Neuronal stem cell (in vitro differentiated cells): Measurements from ENCODE around the gene RGSL1.

Experiments
- DNase-seq: peaks from one replicate; pipeline ENCODE4 v3.0.0-alpha.2; 2013; ENCODE audit warnings: low spot score
- H2AFZ ChIP-seq: one replicate; pipeline ENCODE4 v1.6.1; 2013; ENCODE audit warnings: mild to moderate bottlenecking, low read length, inconsistent platforms
- H2AK5ac ChIP-seq: 2 replicates; pipeline ENCODE4 v1.6.1; 2013; ENCODE audit warnings: low read depth, mild to moderate bottlenecking, inconsistent platforms, low read length, moderate library complexity, mixed read lengths
- H2BK120ac ChIP-seq: 2 replicates; pipeline ENCODE4 v1.6.1; 2013; ENCODE audit warnings: low read depth, mild to moderate bottlenecking, inconsistent platforms, low read length, moderate library complexity, mixed read lengths
- H2BK12ac ChIP-seq: one replicate; pipeline ENCODE4 v1.6.1; 2013; ENCODE audit warnings: low read length, inconsistent platforms
- H2BK15ac ChIP-seq: 2 replicates; pipeline ENCODE4 v1.6.1; 2013; ENCODE audit warnings: mild to moderate bottlenecking, low read length, inconsistent platforms, mixed read lengths
- H2BK5ac ChIP-seq: one replicate; pipeline ENCODE4 v1.6.1; 2013; ENCODE audit warnings: inconsistent platforms, mild to moderate bottlenecking, low read length, moderate library complexity
- H3K14ac ChIP-seq: one replicate; pipeline ENCODE4 v1.6.1; 2013; ENCODE audit warnings: low read length, inconsistent platforms
- H3K18ac ChIP-seq: 2 replicates; pipeline ENCODE4 v1.6.1; 2013; ENCODE audit warnings: low read length, inconsistent platforms
- H3K23ac ChIP-seq: 2 replicates; pipeline ENCODE4 v1.6.1; 2013; ENCODE audit warnings: low read depth, mild to moderate bottlenecking, mixed read lengths, low read length, inconsistent platforms; ENCODE audit not compliant: poor library complexity
- H3K27ac ChIP-seq: replicated peaks from 3 replicates; pipeline ENCODE4 v1.5.1; 2013; ENCODE audit warnings: low read length, inconsistent platforms
- H3K27me3 ChIP-seq, 3 experiments: 2 replicates each; pipeline ENCODE4 v1.6.1; 2013; ENCODE audit warnings: low read length in 3 of 3, mild to moderate bottlenecking in 2 of 3, inconsistent platforms in 1 of 3, low read depth in 1 of 3, mixed read lengths in 1 of 3, moderate library complexity in 1 of 3; ENCODE audit not compliant: control insufficient read depth in 3 of 3, insufficient read depth in 3 of 3
- H3K36me3 ChIP-seq, 2 donors: replicated peaks in 1 of 2; 2 replicates each; pipeline ENCODE4 v1.6.1; 2013; ENCODE audit warnings: low read length in 2 of 2; ENCODE audit not compliant: control insufficient read depth in 2 of 2, insufficient read depth in 2 of 2
- H3K4ac ChIP-seq: 2 replicates; pipeline ENCODE4 v1.6.1; 2013; ENCODE audit warnings: inconsistent platforms, mild to moderate bottlenecking, low read length, moderate library complexity
- H3K4me1 ChIP-seq, 2 donors: 1 replicate in 1 of 2; 2 replicates in 1 of 2; pipeline ENCODE4 v1.6.1; 2013; ENCODE audit warnings: low read length in 2 of 2, low read depth in 1 of 2; ENCODE audit not compliant: control insufficient read depth in 2 of 2, insufficient read depth in 1 of 2
- H3K4me2 ChIP-seq: one replicate; pipeline ENCODE4 v1.6.1; 2013; ENCODE audit warnings: mild to moderate bottlenecking, low read length, inconsistent platforms; ENCODE audit not compliant: insufficient read depth, poor library complexity, severe bottlenecking
- H3K4me3 ChIP-seq, 2 donors: 2 replicates each; pipeline ENCODE4 v1.5.1; 2013; ENCODE audit warnings: low read length in 2 of 2, mild to moderate bottlenecking in 2 of 2, inconsistent platforms in 1 of 2, moderate library complexity in 1 of 2
- H3K79me1 ChIP-seq: one replicate; pipeline ENCODE4 v1.6.1; 2013; ENCODE audit warnings: low read depth, mild to moderate bottlenecking, inconsistent platforms, low read length, moderate library complexity
- H3K9ac ChIP-seq: one replicate; pipeline ENCODE4 v1.6.1; 2013; ENCODE audit warnings: mild to moderate bottlenecking, low read depth, low read length, inconsistent platforms; ENCODE audit not compliant: poor library complexity
- H3K9me3 ChIP-seq, 2 donors: replicated peaks in 1 of 2; 2 replicates each; pipeline versions ENCODE3 to v1.6.1; 2013; ENCODE audit warnings: low read length in 2 of 2, mild to moderate bottlenecking in 2 of 2, inconsistent platforms in 1 of 2, low read depth in 1 of 2, mixed read lengths in 1 of 2, moderate library complexity in 1 of 2; ENCODE audit not compliant: control insufficient read depth in 2 of 2, insufficient read depth in 1 of 2
- H4K8ac ChIP-seq: one replicate; pipeline ENCODE4 v1.6.1; 2013; ENCODE audit warnings: low read depth, mild to moderate bottlenecking, inconsistent platforms, low read length, moderate library complexity
- H4K91ac ChIP-seq: one replicate; pipeline ENCODE4 v1.6.1; 2013; ENCODE audit warnings: low read length, low read depth, mild to moderate bottlenecking, inconsistent platforms; ENCODE audit not compliant: poor library complexity
- WGBS, 2 donors: extraction: QIAGEN DNeasy Blood & Tissue Kit; methylation state at CpG; one replicate each; pipeline ENCODE4 v1.1.7; 2013; ENCODE audit warnings: missing lambda C conversion rate in 2 of 2, mixed read lengths in 1 of 2; ENCODE audit not compliant: insufficient read length in 2 of 2, insufficient replicate concordance in 1 of 2; ENCODE audit errors: extremely low coverage in 2 of 2; 5-methylcytosine and 5-hydroxymethylcytosine counted together

The RGSL1 gene

DNA sequence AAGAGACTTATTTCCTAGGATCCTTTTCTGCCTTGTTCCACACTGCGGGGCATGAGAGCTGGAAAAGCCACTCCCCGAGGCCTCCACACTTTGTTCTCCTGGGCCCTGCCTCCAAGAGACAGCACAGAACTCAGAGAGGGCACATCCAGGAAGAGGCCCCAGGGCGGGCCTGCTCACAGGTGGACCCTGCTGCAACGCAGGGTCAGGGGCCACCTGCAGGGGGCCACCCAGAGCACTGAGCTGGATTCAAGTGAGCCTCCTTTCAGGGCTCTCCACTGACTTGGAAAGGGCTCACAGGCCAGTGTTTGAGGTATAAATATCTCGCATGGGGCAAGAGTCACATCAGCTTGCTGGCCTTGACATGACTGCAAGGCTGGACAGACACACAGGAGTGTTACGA is 149.4 kb downstream of the RGSL1 start:
- Histone ChIP-seq H3K4ac (no peak overlapping the region), H4K91ac (no peak overlapping the region), H3K27me3 (peaks cover 0 to 13% (median 0%) of the 10 kb centered on the region in 3 experiments), H3K9ac (peak overlapping the region; percentile 17), H2AK5ac (no peak overlapping the region), H3K18ac (no peak overlapping the region), H3K4me1 (peaks cover 4 to 14% of the 10 kb centered on the region in 2 donors), H4K8ac (no peak overlapping the region), H3K9me3 (no peaks in the 10 kb centered on the region), H2BK120ac (no peak overlapping the region), H2BK5ac (no peak overlapping the region), H2BK12ac (no peak overlapping the region), H3K14ac (no peak overlapping the region), H2AFZ (no peak overlapping the region), H3K4me3 (no peak overlapping the region), H3K79me1 (peaks cover 14% of the 10 kb centered on the region), H2BK15ac (no peak overlapping the region), H3K23ac (no peak overlapping the region), H3K27ac (no peak overlapping the region), H3K36me3 (peaks cover 0 to 18% of the 10 kb centered on the region in 2 donors), H3K4me2 (no peak overlapping the region)
- no CpG with 5 or more reads among the region's 6 CpGs for WGBS, 2 donors
- DNase-seq: no peak

DNA sequence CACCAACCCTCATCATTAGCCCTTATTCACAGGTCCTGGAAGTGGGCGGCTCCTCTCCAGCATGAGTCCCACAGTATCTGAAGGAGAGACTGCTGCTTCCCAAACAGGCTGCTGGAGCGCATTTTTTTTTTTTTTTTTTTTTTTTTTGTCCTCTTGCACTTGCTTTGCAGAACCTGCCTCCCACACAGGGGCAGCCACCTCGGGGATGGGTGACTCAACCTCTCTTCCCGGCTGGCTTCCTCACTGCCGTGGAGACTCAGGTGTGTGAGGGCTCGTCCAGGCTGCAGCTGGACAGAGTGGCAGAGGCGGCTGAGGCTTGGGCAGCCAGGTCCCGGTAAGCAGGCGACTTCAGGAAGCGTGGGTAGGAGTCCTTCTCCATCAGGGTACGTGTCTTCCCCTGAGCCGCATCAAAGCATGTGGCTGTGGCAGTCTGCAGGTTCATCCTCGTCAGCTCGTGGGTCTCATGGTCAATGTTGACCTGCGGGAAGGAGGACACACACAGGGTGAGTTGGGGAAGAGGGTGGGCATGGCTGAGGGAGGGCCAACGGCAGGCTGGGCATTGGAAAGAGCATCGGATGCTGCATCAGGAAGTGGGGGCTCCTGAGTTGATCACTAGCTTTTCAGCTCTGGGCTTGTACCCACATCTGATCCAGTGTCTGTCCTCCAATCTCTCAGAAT is 150.2 kb downstream of the RGSL1 start:
- H3K14ac ChIP-seq: peak overlapping the region; percentile 77
- H3K18ac ChIP-seq: no peak overlapping the region
- no peak overlapping the region for H3K4me3 ChIP-seq
- no peak overlapping the region for H2BK120ac ChIP-seq
- no peak overlapping the region for H2BK12ac ChIP-seq
- no peak overlapping the region for H2BK5ac ChIP-seq
- H3K4me1 ChIP-seq: peaks cover 4 to 16% of the 10 kb centered on the region in 2 donors
- H3K9me3 ChIP-seq: no peaks in the 10 kb centered on the region
- H2AK5ac ChIP-seq: no peak overlapping the region
- no peak overlapping the region for H3K27ac ChIP-seq
- H3K36me3 ChIP-seq: peaks cover 0 to 18% of the 10 kb centered on the region in 2 donors
- H2AFZ ChIP-seq: no peak overlapping the region
- no peak overlapping the region for H4K91ac ChIP-seq
- H3K4me2 ChIP-seq: no peak overlapping the region
- no peak overlapping the region for H3K4ac ChIP-seq
- H4K8ac ChIP-seq: no peak overlapping the region
- H3K27me3 ChIP-seq: peaks cover 0 to 20% (median 0%) of the 10 kb centered on the region in 3 experiments
- peaks cover 14% of the 10 kb centered on the region for H3K79me1 ChIP-seq
- no peak overlapping the region for H3K23ac ChIP-seq
- H3K9ac ChIP-seq: peak overlapping the region; percentile 36
- no peak for DNase-seq
- no CpG with 5 or more reads among the region's 17 CpGs for WGBS, 2 donors
- H2BK15ac ChIP-seq: no peak overlapping the region

DNA sequence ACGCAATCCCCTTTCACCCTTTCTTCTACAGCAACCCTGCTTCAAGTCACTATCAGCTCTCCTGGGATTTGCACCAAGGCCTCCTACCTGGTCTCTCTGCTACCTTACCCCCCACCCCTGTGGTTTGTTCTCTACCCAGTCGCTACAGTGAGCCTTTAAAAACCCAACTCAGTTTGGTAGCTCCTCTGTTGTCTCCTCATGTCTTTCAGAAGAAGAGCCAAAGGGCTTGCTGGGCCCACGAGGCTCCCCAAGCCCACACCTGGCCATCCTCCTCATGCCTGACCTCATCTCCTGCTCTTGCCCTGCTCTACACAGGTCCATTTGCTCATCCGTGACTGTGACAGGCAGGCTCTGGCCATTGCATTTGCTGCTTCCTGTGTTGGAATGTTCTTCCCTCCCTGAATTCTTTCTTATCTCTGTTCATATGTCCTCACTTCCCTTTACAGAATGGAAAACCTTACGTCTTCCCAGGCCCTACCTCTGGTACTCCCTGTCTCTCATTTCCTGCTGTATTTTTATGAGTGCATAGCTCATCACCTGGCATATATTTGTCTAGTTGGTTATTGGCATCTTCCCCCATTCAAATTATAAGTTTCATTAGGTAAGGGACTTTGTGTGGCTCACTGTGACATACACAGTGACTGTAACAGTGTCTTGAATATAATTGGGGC is 150.9 kb downstream of the RGSL1 start:
- Histone ChIP-seq H3K4ac (no peak overlapping the region), H3K27ac (no peak overlapping the region), H2BK15ac (no peak overlapping the region), H3K4me2 (no peak overlapping the region), H2BK5ac (no peak overlapping the region), H3K9ac (no peak overlapping the region), H3K18ac (no peak overlapping the region), H3K36me3 (peaks cover 0 to 18% of the 10 kb centered on the region in 2 donors), H3K14ac (no peak overlapping the region), H4K8ac (no peak overlapping the region), H2BK12ac (no peak overlapping the region), H3K9me3 (no peaks in the 10 kb centered on the region), H2BK120ac (no peak overlapping the region), H2AFZ (no peak overlapping the region), H2AK5ac (no peak overlapping the region), H3K23ac (no peak overlapping the region), H3K27me3 (peaks cover 0 to 21% (median 0%) of the 10 kb centered on the region in 3 experiments), H4K91ac (no peak overlapping the region), H3K4me3 (no peak overlapping the region), H3K79me1 (peaks cover 14% of the 10 kb centered on the region), H3K4me1 (peaks cover 4 to 16% of the 10 kb centered on the region in 2 donors)
- DNase-seq: no peak
- WGBS, 2 donors: no CpG with 5 or more reads among the region's 5 CpGs

DNA sequence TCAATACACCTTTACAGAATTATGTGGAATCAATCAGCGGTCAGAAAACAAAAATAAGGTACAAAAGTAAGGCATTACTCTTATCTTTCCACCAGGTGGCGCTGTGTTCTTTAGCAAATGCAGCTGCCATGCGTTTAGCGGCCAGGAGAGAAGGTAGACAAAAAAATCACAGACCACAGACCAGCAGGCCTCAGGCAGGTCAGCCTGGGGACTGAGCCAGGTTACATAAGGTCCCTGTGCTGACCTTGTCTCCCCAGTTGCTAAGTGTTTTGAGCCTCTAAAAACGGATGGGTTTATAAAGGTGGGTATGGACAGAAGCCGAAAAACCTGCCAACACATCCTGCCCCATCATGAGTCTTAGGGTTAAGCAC is 151.5 kb downstream of the RGSL1 start:
- WGBS, 2 donors: no CpG with 5 or more reads among the region's 6 CpGs

More for the DNA sequence above, 151.5 kb downstream of the RGSL1 start:
- Histone ChIP-seq H3K4ac (no peak overlapping the region), H2BK15ac (no peak overlapping the region), H3K4me1 (peaks cover 4 to 16% of the 10 kb centered on the region in 2 donors), H2BK12ac (no peak overlapping the region), H2AK5ac (peak overlapping the region; percentile 20), H3K9ac (no peak overlapping the region), H4K91ac (no peak overlapping the region), H2BK5ac (no peak overlapping the region), H3K79me1 (peaks cover 14% of the 10 kb centered on the region), H2BK120ac (no peak overlapping the region), H3K18ac (no peak overlapping the region), H3K4me3 (no peak overlapping the region), H3K9me3 (no peaks in the 10 kb centered on the region), H3K36me3 (peaks cover 0 to 18% of the 10 kb centered on the region in 2 donors), H3K14ac (no peak overlapping the region), H4K8ac (no peak overlapping the region), H3K23ac (no peak overlapping the region), H3K4me2 (no peak overlapping the region), H3K27me3 (peaks cover 0 to 21% (median 0%) of the 10 kb centered on the region in 3 experiments), H3K27ac (no peak overlapping the region), H2AFZ (peak overlapping the region; percentile 42)
- DNase-seq: peak; percentile 84
